Thyroid gland (tissue), 4 donors: ENCODE results near the gene KCNIP4. TPM values are rescaled to one million over a fixed set of nuclear protein-coding genes. Genes with fewer than 3 reads are reported as not detected.
A peak's percentile ranks its signal among the peaks of the same experiment; 100 is the strongest.

Experiments used
- DNase-seq, 2 donors: peaks; one replicate each; pipeline ENCODE4 v3.0.0-alpha.2; 2019
- H3K27ac ChIP-seq, 3 donors: fragments of 200-600 bp; sonication (generic); 1 replicate in 2 of 3; 2 replicates in 1 of 3; pipeline ENCODE4 v1.5.1; 2016 to 2019; ENCODE audit warnings: mild to moderate bottlenecking in 1 of 3, moderate library complexity in 1 of 3
- H3K27me3 ChIP-seq: fragments of 200-600 bp; sonication (generic); one replicate; pipeline ENCODE4 v1.5.1; 2019
- H3K36me3 ChIP-seq, 2 donors: fragments of 200-600 bp; sonication (generic); one replicate each; pipeline ENCODE4 v1.5.1; 2016 to 2019
- H3K4me1 ChIP-seq, 2 donors: fragments of 200-600 bp; sonication (generic); one replicate each; pipeline ENCODE4 v1.5.1; 2017 to 2019
- H3K4me3 ChIP-seq, 3 donors: fragments of 200-600 bp; sonication (generic); replicated peaks in 1 of 3; 1 replicate in 2 of 3; 2 replicates in 1 of 3; pipeline ENCODE4 v1.5.1; 2016; ENCODE audit warnings: mild to moderate bottlenecking in 1 of 3
- H3K9me3 ChIP-seq: fragments of 200-600 bp; sonication (generic); one replicate; pipeline ENCODE4 v1.5.1; 2017
- POLR2A ChIP-seq, 2 donors: fragments of 450-650 bp; IDR thresholded peaks; one replicate each; pipeline ENCODE4 v1.6.1; 2017; ENCODE audit warnings: antibody characterized with exemption in 2 of 2, mild to moderate bottlenecking in 2 of 2, moderate library complexity in 1 of 2
- WGBS, 2 donors: methylation state at CpG; one replicate each; pipeline ENCODE4 v1.1.5; 2017; 5-methylcytosine and 5-hydroxymethylcytosine counted together
- intact Hi-C: fragments of 100-400 bp; cut with DNase I; formaldehyde crosslinking; loops from one replicate; pipeline ENCODE4 v1.15.1; 2023
- total RNA-seq, 4 donors: library from RNA; depleted of rRNA; stranded (reverse); fragments of >200 nt; gene quantifications; one replicate each; pipeline ENCODE4 v1.2.3, GENCODE V29; 2016
- TF ChIP-seq, protein P1 (sequence below), 6 experiments: fragments of 200-600 bp in 3 of 6; fragments of 450-650 bp in 3 of 6; sonication (generic) in 3 of 6; IDR thresholded peaks; one replicate each; pipeline ENCODE4 v1.5.1; 2016 to 2019; ENCODE audit warnings: antibody characterized with exemption in 6 of 6, mild to moderate bottlenecking in 2 of 6, inconsistent platforms in 1 of 6, moderate library complexity in 1 of 6

Gene KCNIP4
- total RNA-seq, 4 donors from 2014 or later, result 2.0 to 6.6 (median 4.4) TPM

GRCh38 chr4:21139327-21139726 lies 809.2 kb downstream of the KCNIP4 start:
- intact Hi-C loops, result loop anchor here (10.0 kb wide), 1 partner anchor 365 kb away; no protein-coding TSS in a partner anchor
- no peaks in the 10 kb centered on the region for H3K36me3 ChIP-seq
- no peak for TF ChIP-seq POLR2A (IDR thresholded peaks at IDR 0.05)
- TF ChIP-seq, protein P1, sequence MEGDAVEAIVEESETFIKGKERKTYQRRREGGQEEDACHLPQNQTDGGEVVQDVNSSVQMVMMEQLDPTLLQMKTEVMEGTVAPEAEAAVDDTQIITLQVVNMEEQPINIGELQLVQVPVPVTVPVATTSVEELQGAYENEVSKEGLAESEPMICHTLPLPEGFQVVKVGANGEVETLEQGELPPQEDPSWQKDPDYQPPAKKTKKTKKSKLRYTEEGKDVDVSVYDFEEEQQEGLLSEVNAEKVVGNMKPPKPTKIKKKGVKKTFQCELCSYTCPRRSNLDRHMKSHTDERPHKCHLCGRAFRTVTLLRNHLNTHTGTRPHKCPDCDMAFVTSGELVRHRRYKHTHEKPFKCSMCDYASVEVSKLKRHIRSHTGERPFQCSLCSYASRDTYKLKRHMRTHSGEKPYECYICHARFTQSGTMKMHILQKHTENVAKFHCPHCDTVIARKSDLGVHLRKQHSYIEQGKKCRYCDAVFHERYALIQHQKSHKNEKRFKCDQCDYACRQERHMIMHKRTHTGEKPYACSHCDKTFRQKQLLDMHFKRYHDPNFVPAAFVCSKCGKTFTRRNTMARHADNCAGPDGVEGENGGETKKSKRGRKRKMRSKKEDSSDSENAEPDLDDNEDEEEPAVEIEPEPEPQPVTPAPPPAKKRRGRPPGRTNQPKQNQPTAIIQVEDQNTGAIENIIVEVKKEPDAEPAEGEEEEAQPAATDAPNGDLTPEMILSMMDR (IDR thresholded peaks at IDR 0.05), result no peak
- no peak for DNase-seq
- H3K4me3 ChIP-seq, result no peak overlapping the region
- no peak overlapping the region for H3K27ac ChIP-seq
- WGBS, 2 donors, result 65 to 77% methylated on average over 4 of the region's 4 CpGs
- no peaks in the 10 kb centered on the region for H3K27me3 ChIP-seq
- no peaks in the 10 kb centered on the region for H3K4me1 ChIP-seq
- no peaks in the 10 kb centered on the region for H3K9me3 ChIP-seq

DNA sequence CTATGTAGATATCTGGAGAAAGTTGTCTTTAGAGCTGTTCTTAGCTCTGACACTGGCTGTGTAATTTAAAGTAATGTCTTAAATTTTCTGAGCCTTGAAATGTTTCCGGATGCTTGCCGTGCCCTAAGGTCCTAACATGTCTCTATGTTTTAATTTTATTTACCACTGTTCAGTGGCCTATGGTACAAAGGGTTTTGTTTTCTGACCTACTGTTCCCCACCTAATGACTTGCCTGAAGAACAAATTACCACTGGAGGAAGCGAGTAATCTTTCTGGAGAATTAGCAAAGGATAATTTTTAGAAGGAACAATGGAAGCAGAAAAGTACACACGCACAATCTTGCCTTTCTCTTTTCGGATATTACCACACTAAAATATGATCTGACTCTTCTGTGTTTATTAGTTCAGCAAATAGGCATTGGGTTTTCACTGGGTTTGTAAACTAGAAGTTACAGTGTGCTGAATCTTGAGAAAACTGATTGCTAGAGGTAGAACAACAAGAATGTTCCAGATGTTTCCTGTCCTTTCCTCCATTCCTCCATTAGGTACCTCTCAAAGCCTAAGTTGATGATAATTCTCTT lies 812.4 kb downstream of the KCNIP4 start:
- no peaks in the 10 kb centered on the region for H3K9me3 ChIP-seq
- no peak overlapping the region for H3K4me3 ChIP-seq
- intact Hi-C loops, result loop anchor here (10.0 kb wide), 1 partner anchor 361 kb away; no protein-coding TSS in a partner anchor
- no peaks in the 10 kb centered on the region for H3K27me3 ChIP-seq
- H3K27ac ChIP-seq, result no peak overlapping the region
- WGBS, 2 donors, result 85 to 90% methylated on average over 5 of the region's 5 CpGs
- no peak for DNase-seq
- no peaks in the 10 kb centered on the region for H3K36me3 ChIP-seq
- no peaks in the 10 kb centered on the region for H3K4me1 ChIP-seq
- TF ChIP-seq, protein P1 (IDR thresholded peaks at IDR 0.05), result no peak
- no peak for TF ChIP-seq POLR2A (IDR thresholded peaks at IDR 0.05)

DNA sequence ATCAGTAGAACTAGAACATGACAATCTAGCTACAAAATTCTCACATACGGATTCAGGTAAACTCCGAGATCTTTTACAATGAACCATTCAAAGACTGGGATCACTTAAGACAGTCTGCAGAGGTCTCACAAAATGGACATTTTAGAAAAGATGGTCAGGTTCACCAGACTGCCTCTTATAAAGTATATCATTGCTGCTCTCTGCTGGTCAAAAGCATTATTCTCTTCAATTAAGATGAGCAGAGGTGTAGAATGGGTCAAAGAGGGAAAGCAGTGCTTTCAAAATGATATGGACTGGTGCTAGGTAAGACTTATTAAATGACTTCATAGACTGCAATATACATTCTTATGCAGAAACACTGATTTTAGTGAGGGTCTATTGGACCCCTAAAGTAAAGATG lies 813.6 kb downstream of the KCNIP4 start:
- Histone ChIP-seq H3K9me3 (no peaks in the 10 kb centered on the region), H3K27ac (no peak overlapping the region), H3K4me3 (no peak overlapping the region), H3K27me3 (no peaks in the 10 kb centered on the region), H3K36me3 (no peaks in the 10 kb centered on the region), H3K4me1 (no peaks in the 10 kb centered on the region)
- intact Hi-C loops, result loop anchor here (10.0 kb wide), 1 partner anchor 360 kb away; no protein-coding TSS in a partner anchor
- 94 to 96% methylated on average over 2 of the region's 2 CpGs for WGBS, 2 donors
- no peak for TF ChIP-seq POLR2A (IDR thresholded peaks at IDR 0.05)
- TF ChIP-seq, protein P1 (IDR thresholded peaks at IDR 0.05), result peak in 2 of 6 experiments; percentile 12 to 14
- no peak for DNase-seq

- TF ChIP-seq, protein P1 (IDR thresholded peaks at IDR 0.05), result no peak
- TF ChIP-seq POLR2A (IDR thresholded peaks at IDR 0.05), result no peak
- Histone ChIP-seq H3K27me3 (no peaks in the 10 kb centered on the region), H3K4me1 (no peaks in the 10 kb centered on the region), H3K36me3 (no peaks in the 10 kb centered on the region), H3K4me3 (no peak overlapping the region), H3K9me3 (no peaks in the 10 kb centered on the region), H3K27ac (no peak overlapping the region)
- intact Hi-C loops, result loop anchor here (10.0 kb wide), 1 partner anchor 356 kb away; no protein-coding TSS in a partner anchor
- DNase-seq, result no peak
Observed at GRCh38 chr4:21130606-21131005, 818.0 kb downstream of the KCNIP4 start.

GRCh38 chr4:21126014-21126512 lies 822.5 kb downstream of the KCNIP4 start:
- Histone ChIP-seq H3K27me3 (no peaks in the 10 kb centered on the region), H3K9me3 (no peaks in the 10 kb centered on the region), H3K27ac (no peak overlapping the region), H3K4me1 (no peaks in the 10 kb centered on the region), H3K36me3 (no peaks in the 10 kb centered on the region), H3K4me3 (no peak overlapping the region)
- intact Hi-C loops, result no loop called here
- WGBS, 2 donors, result 72 to 78% methylated on average over 3 of the region's 3 CpGs
- TF ChIP-seq, protein P1 (IDR thresholded peaks at IDR 0.05), result no peak
- TF ChIP-seq POLR2A (IDR thresholded peaks at IDR 0.05), result no peak
- DNase-seq, result no peak
